ENCODE results near the gene AHDC1.

The AHDC1 gene

GRCh38 chr1:27574001-27574781, 29.8 kb downstream of the AHDC1 start:
- TF ChIP-seq GATA3 (IDR thresholded peaks at IDR 0.05; ENCODE audit: low read depth, low read length) = no peak
- no peak for TF ChIP-seq GATA2 (IDR thresholded peaks at IDR 0.05; ENCODE audit: low read depth, low read length)

DNA sequence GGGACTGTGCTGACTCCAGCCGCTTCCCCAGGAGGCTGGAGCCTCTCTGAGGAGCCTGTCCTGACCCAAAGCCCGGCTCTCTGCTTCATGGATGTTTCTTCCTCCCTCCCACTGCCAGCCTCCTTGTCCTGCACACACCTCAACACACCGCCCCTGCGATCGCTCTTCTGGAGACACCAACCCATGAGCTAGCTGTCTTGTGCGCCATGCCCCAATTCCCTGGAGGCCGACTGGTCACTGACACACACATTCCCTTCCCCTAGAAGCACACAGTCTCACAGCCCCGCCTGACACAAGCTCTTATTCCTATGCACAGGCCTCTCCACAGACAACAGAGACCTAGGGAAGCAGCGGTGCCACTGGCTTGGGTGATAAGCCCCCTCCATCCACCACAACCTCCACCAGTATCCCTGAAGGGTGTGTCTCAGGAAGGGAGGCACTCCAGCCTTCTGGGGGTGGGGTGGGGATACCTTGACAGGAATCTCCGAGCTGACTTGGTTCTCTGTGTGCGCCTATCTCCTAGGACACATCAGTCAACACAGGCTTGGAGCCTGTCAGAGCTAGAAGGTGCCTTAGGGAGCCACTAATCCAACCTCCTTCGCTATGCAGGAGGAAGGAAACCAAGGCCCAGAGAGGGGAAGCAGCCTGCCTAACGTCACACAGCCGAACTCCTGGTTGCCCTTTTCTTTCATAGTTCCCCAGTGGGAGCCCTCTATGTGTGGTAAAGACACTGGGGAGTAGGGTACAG, 31.1 kb downstream of the AHDC1 start:
- no peak for TF ChIP-seq GATA3 (IDR thresholded peaks at IDR 0.05; ENCODE audit: low read depth, low read length)
- TF ChIP-seq GATA2 (IDR thresholded peaks at IDR 0.05; ENCODE audit: low read depth, low read length) = no peak

DNA sequence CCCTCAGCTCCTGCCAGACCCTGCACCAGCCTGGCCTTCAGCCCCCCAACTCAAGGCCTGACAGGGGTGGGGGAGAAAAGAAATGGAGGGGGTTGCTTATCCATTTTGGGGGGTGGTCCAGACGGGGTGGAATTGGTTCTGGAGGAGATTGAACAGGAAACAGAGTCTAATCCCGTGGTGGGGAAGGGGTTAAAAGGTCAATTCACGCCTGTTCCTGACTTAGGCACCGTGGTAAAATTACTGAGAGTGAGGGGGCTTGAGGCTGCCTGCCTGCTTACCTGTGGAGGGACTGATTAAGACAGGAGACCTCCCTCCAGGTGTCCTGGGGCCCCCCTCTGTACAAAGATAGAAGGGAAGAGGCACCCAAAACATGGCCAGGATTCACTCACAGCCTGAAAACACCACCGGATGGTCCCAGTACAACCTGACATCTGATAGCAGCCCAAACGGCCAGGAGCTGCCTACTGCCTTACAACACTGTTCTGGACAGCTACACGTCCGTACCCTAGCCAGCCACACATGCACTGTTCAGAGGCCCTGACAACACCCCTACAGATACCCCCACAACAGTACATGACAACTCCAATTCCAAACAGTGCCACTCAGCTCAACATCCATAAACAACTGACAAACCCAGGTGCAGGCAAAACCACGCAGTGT, 31.8 kb downstream of the AHDC1 start:
- TF ChIP-seq GATA3 (IDR thresholded peaks at IDR 0.05; ENCODE audit: low read depth, low read length) (no peak), GATA2 (IDR thresholded peaks at IDR 0.05; ENCODE audit: low read depth, low read length) (no peak)

DNA sequence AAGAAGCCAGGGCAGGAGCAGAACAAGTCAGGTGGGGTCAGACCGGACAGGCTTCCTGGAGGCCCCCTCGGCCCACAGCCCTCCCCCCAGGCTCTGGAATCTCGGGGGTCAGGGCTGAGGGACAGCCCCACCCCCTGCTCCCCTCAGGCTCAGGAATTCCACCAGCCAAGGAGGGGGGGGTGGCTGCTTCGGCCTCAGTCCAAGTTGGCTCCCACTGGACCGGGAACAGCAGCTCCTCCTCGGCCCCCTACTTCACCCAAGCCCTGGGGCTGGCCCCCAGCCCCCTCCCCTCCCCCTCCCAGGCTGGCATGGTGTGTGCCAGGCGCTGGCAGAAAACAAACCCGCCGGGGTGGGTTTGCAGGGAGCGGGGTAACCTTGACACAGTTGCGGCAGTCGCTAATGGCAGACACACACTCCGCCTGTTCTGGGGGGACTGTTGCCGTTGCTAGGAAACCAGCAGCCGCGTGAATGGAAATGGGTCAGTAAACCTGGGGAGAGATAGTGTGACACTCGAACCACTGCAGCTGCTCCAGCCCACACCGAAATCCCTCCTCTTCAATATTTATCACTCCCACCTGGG, 32.4 kb downstream of the AHDC1 start:
- TF ChIP-seq GATA3 (IDR thresholded peaks at IDR 0.05; ENCODE audit: low read depth, low read length) (no peak), GATA2 (IDR thresholded peaks at IDR 0.05; ENCODE audit: low read depth, low read length) (no peak)

DNA sequence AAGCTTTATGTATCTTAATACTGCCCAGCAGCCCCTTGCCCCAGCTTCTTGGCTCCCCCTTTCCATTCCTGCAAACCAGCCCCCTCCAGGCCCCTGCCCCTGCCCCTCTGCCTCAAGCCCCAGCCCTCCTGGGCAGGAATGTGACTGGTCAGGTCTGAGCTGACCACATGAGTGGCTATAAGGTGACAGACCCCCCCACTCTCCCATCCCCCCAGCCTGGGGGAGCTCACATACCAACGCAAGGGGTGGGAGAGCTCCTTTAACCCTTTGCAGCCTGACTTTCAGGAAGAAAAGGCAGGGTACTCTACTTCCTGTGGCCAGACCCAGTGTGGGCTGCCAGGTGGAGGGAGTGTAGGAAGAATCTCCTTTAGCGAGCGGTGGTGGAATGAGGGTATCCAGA, 33.2 kb downstream of the AHDC1 start:
- TF ChIP-seq GATA3 (IDR thresholded peaks at IDR 0.05; ENCODE audit: low read depth, low read length) = no peak
- no peak for TF ChIP-seq GATA2 (IDR thresholded peaks at IDR 0.05; ENCODE audit: low read depth, low read length)

DNA sequence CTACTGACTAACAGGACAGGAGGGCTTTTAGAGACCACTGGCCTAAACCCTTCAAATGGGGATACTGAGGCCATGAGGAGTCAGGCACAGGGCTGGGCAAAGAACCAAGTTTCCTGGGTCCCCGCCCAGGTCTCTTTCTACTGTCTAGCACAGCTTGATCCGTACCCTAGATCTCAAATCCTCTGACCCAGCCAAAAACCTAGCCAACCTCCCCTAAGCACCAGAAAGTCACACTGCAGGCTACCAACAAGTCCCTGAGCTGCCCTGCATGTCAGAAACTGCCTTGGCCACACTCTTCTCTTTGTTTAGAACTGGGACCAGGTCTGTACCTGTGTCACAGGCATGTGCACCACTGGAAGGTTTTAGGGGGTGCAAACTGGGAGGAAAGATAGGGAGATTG, 33.6 kb downstream of the AHDC1 start:
- no peak for TF ChIP-seq GATA3 (IDR thresholded peaks at IDR 0.05; ENCODE audit: low read depth, low read length)
- TF ChIP-seq GATA2 (IDR thresholded peaks at IDR 0.05; ENCODE audit: low read depth, low read length) = no peak

GRCh38 chr1:27569506-27570291, 34.2 kb downstream of the AHDC1 start:
- no peak for TF ChIP-seq GATA3 (IDR thresholded peaks at IDR 0.05; ENCODE audit: low read depth, low read length)
- TF ChIP-seq GATA2 (IDR thresholded peaks at IDR 0.05; ENCODE audit: low read depth, low read length) = no peak

- no peak for TF ChIP-seq GATA2 (IDR thresholded peaks at IDR 0.05; ENCODE audit: low read depth, low read length)
- TF ChIP-seq GATA3 (IDR thresholded peaks at IDR 0.05; ENCODE audit: low read depth, low read length) = no peak
Measured at GRCh38 chr1:27569088-27569460, 34.9 kb downstream of the AHDC1 start.

GRCh38 chr1:27568300-27569087, 35.5 kb downstream of the AHDC1 start:
- TF ChIP-seq GATA3 (IDR thresholded peaks at IDR 0.05; ENCODE audit: low read depth, low read length) (no peak), GATA2 (IDR thresholded peaks at IDR 0.05; ENCODE audit: low read depth, low read length) (no peak)

DNA sequence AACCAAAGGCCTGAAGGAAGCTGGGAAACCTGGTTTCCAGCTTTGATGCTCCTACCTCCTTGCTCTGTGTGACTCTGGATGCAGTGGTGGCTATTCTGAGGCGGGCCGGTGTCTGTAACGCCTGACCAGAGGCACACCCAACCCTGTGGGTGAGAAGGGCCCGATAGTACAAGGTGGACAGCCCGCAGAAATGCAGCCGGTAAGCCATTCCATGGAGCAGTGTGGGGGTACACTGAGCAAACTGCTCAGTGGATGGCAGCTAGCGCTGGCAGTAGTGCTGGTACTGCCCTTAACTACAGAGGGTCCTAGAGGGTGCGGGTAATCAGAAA, 36.0 kb downstream of the AHDC1 start:
- TF ChIP-seq GATA2 (IDR thresholded peaks at IDR 0.05; ENCODE audit: low read depth, low read length) (no peak), GATA3 (IDR thresholded peaks at IDR 0.05; ENCODE audit: low read depth, low read length) (no peak)

- no peak for TF ChIP-seq GATA2 (IDR thresholded peaks at IDR 0.05; ENCODE audit: low read depth, low read length)
- no peak for TF ChIP-seq GATA3 (IDR thresholded peaks at IDR 0.05; ENCODE audit: low read depth, low read length)
Measured at GRCh38 chr1:27567146-27567526, 36.8 kb downstream of the AHDC1 start.

DNA sequence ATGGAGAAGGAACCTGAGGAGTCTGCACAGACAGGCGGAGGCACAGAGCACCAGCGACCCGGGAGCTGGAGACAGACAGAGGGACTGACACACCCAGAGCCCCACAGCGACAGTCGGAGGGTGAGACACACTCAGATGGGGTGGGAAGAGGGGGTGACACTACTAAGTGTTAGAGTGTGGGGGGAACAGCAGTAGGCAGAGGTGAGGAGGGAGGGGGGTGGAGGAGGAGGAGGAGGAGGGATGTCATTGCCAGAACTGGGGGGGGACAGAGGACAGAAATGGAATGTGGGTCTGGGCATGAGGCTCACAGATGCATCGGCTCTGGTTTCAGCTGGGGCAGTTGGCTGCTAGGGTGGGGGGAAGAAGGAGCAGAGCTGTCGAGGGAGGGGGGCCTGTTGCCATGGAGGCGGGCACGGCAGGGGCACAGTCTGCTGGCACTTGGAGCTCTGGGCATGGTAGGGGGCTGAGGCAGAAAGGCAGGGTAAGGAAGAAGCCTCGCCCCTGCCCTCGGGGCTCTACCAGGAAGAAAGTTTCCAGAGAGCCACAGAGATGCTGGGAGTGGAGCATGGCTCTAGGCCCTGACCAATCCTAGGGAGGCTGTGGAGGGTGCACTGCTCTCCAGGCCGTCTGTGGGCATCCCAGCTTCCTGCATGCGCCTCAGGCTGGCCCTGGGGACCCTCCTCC, 37.3 kb downstream of the AHDC1 start:
- no peak for TF ChIP-seq GATA2 (IDR thresholded peaks at IDR 0.05; ENCODE audit: low read depth, low read length)
- TF ChIP-seq GATA3 (IDR thresholded peaks at IDR 0.05; ENCODE audit: low read depth, low read length) = no peak
